ENCODE results near the gene NBPF1.
"Not testable (repeated sequence)": the region's sequence is repeated elsewhere in the genome, so short reads cannot be mapped to it uniquely, and the experiment has no call there.

Gene NBPF1

GRCh38 chr1:16512624-16513411 is 100.5 kb downstream of the NBPF1 start:
- not testable (repeated sequence) for DNase-seq (ENCODE audit: low read depth)

Measured in stimulated activated CD8-positive, alpha-beta memory T cell treated with anti-CD3 and anti-CD28 coated beads, Interleukin-7, amount 100 ng/mL, for 24 hours (primary cell).